Dedifferentiated amniotic fluid mesenchymal stem cell (primary cell): Measurements from ENCODE around the gene NISCH.

Source experiments
- DNase-seq: peaks from one replicate; pipeline ENCODE4 v3.0.0-alpha.2; 2016; ENCODE audit errors: extremely low spot score

Gene NISCH

DNA sequence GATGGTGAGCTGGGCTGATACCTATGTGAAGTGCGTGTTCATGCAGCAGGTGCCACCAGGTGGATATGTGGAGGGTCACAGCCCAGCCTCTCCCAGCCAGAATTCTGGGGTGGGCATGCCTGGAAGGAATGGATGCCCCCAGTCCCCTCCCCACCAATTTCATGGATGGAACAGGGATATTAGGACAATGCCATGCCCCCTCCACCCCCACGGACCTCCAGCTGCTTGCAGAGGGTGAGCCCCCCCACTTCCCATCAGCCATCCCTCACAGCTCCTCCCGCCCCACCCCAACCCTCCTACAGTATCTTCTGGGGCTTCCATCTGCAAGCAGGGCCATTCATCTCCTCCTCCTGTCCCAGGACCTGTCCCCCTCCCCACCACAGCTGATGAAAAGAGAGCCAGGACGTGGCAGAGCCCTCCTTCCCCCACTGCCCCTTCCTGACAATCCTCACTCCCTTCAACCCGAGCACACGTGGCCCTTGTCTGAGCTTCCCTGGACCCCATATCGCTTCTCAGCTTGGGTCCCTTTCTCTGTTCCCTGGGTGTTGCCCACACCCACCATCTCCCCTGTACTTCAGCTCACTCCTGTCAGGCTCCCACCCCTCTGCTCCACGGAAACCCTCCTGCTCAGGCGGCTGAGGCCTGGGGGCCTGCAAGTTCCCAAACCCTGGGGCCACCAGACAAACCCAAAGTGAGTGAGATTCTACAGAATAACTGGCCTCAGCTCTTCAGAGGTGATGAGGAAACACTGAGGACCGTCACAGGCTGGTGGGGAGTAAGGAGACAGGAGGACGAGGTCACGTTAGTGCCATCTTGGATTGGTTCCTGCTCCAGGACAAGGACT lies 7.7 kb upstream of the NISCH start:
- no peak for DNase-seq

DNA sequence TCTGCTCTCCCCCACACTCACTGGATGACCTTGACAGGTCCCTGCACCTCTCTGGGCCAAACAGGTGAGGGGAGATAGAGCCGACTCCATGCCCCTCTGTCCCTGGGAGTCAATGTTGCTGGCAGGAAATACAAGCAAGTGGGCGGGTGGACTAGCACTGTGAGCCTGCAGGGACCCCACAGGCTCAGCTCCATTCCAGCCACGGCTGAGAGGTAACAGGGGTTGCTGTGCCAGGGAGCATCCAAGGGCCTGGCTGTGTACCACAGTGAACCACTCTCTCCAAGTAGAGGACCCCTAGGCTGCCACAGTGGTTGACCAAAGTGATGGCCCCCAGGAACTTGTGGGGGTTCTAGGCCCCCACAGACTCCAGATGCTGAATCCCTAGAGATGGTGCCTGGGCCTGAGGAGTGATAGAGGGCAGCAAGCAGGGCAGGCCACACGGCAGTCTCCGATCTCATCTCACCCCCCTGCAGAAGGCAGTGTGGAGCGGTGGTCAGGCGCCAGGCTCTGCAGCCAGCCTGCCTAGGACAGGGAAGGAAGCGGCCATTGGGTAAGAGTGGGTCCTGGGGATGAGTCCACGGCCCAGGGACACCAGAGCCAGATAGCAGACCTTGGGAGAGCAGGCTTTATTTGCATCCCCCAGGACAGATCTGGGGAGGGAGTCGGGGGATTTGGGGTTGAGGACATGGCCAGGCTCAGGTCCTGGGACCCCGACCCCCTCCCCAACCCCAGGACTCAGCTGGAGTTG lies 4.7 kb upstream of the NISCH start:
- no peak for DNase-seq

DNA sequence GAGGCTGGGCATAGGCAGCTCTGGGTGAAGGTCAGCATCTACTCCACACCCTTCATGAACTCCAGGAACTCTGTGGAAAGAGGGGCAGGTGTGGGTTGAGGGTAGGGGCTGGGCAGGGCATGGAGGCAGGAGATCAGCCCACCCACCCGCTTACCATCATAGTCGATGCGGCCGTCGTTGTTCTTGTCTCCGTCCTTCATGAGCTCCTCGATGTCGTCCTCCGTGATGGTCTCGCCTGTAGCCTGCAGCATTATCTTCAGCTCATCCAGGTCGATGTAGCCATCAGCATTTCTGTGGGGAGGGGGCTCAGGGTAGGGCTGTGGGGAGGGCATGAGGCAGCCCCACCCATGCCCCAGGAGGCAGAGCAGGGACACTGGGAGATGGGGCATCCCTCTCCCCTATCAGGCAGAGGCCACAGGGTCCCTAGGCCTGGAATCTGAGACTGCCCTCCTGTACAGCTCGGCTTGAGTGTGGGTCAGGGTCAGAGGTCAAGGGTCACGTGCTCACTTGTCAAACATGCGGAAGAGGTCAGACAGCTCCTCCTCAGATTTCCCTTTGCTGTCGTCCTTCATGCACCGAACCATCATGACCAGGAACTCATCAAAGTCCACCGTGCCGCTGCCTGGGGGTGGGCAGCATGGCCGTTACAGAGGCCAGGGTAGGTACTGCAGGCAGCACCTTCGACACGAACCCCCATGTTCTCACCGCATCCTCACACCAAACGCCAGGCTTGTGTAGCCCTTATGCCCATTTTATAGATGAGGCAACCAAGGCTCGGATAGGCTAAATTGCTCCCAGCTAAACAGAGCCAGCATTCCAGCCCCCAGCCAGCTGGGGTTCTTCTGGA lies 3.9 kb upstream of the NISCH start:
- no peak for DNase-seq

DNA sequence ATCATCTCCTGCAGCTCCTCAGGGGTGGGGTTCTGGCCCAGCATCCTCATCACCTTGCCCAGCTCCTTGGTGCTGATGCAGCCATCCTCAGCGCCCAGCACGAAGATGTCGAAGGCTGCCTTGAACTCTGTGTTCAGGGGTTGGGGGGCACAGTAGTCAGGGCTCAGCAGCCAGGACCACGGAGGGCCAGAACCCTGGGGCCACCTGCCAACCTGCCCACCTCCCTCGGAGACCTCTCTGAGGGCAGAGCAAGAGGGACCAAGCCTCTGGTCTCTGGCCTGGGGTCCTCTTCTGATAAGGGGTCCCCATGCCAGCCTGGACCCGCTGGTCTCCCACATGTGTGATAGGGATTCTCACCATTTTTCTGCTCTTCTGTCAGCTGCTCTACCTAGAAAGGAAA lies 3.3 kb upstream of the NISCH start:
- no peak for DNase-seq

DNA sequence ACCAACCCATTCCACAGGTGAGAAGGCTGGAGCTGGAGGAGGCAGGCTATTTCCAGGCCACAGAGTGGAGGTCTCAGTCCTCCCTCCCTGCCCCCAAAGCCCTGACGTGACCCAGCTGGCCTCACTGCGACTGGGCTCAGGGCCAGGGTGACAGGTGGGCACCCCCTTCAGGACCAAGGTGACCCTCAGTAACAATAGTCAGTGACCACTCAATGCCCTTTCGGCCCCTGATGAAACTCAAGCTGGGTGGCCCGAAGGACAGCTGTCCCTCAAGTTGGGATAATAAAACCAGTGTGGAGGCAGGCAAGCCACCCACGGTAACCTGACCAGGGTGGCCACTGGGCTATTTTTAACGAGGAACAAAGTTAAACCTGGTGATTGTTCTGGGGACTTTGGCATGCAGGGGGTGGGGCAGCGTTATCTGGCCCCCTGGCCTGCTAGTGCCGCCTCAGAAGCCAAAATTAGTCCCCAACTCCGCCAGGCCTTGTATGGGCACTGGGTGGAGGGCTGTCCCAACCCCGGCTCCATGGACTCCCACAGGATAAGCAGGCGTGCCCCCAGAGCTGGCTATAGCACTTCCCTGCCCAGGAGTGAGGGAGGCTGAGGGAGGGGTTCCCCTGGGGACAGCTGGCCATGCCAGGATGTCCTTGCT lies 2.7 kb upstream of the NISCH start:
- DNase-seq: no peak

DNA sequence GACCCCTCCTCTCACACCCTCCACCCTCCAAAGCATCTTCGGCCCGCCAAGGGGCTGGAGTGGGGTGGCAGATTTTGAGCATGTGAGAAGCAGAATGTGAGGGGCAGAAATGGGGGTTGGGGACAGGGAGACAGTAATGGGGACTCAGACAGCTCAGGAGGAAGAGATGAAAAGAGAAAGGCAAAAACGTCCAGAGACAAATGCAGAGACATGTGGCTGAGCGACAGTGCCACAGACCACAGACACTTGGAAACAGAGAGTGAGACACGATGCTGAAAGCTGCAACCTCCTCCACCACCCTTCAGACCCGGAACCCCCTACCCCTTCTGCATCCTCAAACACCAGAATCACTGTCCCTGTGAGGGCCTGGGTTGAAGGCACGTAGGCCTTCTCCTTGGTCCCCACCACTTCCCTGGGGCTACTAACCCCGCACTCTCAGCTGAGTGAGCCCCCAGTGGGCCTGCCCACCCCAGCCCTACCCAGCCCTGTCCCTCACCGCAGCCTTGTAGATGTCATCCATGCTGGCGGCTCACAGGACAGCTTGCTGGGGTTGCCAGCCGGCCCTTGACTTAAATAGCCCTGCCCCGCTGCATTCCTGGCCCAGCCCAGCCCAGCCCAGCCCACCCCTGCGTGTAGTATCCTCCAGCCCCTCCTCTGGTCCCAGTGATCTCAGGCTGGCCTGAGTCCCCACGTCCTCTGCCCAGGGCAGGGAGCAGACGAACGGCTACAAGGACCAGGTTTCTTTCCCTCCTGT lies 1.7 kb upstream of the NISCH start, which contains the start of gene TNNC1:
Gene TNNC1 (minus strand): TSS at position 546 of the 754 bp plus-strand sequence. CDS start 26 bp downstream, at position 520.
- no peak for DNase-seq

DNA sequence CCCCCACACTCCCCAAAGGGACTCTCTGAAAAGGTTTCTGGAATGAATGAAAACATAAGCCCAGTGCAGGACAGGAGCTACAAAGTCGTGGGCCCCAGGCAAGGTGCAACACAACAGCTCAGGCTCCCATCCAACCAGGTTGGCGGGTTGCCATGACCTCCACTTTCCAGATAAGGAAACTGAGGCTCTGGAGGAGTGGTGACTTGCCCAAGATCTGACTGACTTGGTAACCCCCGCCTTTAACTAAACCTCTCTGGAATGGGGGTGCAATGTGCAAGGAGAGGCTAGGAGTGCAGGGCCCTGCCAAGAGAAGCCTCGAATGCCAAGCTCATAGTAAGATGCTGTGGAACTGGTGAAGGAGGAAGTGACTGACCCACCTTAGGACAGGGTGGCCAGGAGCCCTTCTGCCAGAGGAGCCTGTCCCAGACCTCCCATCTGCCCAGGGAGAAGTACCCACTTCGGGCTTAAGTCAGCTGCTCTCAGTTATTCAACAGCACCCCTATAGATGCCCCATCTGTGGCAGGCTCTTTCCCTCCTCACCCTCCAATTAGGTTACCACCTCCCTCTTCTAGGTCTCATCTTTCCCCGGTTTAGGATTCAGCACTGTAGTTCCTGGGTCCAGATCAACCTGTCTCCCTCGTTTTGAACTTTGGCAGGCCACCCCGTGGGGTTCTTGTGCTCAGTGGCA lies 1.0 kb upstream of the NISCH start:
- no peak for DNase-seq

DNA sequence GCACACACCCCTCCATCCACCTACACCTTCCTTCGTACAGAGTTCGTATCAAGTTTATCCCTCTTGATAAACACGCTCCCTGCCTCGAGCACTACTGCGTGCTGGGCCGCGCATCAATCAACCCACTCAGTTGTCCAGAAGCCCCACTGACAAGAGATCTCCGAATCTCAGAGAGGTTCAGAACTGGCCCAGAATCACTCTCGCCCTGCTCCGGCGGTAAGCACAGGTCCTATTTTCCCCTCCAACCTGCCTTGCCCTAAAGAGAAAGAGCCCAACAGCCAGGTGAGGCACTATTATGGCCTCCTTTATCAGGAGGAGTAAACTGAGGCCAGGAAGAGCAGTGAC lies 494 bp upstream of the NISCH start:
- DNase-seq: no peak

DNA sequence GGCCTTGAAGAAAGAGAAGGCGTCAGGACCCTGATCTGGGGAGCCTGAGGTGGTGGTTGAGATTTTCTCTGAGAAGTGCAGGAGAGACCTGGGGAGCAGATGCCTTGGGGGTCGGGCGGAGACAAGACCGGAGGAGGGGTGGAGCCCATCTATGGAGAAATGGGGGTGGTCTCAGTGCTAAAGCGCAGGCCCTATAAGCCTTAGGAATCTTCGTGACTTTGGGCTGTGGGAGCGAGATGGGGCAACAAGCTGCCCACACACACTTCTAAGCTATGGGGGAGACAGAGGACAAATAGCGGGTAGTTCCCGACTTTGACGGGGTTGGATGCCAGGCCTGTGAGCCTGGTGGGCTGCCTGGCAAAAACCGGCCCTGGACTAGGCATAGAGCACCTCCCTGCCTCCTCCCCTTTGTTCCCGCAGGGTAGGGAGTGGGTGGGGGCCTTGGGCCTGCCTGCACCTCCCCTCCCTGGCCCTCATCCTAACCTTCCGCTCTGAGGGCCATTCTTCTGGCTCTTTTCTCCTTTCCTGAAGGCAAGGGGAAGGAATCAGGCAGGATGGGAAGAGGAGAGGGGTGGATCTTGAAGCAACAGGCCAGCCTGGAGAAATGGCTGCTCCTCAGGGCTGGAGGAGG lies 880 bp downstream of the NISCH start:
- DNase-seq: no peak

DNA sequence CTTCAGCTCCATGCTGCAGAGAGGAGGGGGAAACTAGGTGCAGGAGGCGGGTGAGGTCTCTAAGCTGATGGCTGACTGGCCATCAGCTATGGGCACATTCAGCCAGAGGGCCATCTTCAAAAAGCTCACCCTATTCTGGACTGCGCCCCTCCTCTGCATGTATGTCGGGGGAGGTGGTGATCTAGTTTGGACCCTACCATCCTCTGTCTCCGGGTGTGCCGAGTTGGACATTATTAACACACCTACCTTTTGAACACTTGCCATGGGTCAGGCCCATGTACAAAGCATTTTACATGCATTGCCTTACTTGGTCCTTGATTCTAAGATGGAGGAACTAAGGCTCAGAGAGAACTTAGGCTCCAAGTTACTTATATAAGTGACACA lies 1.4 kb downstream of the NISCH start:
- no peak for DNase-seq

DNA sequence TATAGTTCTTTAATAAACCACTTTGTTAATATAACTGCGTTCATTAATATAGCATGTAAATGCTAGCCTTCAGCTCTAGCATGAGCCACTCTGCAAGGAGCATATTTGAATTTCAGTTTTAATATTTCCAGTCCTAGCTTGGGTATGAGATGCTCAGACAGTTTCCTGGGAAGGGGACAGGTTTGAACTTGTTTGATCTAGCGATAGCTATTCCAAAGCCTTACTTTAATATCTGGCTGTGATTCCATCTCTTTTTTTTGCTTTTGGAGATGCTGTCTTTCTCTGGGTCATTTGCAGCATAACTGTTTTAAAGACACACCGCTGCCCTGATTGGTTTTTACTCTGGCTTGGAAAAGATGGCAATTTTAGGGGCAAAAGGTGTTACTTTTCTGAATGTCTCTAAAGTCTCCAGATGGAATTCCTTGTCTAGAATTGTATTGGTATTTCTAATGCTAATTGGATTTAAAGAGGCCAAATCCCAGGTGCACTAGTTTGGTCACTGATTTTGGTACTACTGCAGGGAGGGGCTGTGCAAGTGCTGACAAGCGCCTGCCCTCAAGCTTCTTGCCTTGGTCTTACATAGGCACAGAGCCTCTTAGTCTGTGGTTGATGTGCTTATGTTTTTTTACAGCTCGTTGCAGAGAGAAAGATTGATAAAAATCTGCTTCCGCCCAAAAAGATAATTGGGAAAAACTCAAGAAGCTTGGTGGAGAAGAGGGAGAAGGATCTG lies 2.8 kb downstream of the NISCH start:
- DNase-seq: no peak

DNA sequence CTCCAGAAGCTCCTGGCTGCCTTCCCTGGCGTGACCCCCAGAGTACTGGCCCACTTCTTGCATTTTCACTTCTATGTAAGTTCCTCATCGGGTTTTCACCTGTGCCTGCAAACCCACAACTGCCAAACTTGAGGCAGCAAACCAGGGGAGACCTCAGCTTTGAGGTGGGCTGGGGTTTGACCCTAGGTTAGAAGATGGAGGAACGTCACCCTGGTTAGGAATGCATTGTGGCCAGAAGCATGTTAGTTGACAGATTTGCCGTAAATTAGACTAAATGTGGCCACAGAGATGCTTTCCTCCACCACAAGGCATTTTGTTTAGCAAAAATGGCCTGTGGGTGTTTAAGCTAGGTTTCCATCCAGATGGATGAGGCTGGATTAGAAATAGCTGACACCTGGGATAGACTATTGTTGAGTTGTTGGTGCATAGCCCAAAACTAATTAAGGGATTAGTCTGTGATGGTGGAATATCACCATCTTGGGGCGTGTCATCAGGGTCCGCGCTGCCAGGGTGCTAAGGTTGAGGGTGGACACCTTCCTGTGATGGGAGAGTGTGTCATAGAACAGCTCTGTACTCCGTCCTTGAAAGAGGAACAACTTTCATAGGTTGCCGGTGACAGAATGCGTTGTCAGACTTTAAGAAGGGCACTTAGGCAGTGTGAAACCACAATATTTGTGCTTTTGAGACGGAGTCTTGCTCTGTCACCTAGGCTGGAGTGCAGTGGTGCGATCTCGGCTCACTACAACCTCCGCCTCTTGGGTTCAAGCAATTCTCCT lies 3.6 kb downstream of the NISCH start:
- no peak for DNase-seq

DNA sequence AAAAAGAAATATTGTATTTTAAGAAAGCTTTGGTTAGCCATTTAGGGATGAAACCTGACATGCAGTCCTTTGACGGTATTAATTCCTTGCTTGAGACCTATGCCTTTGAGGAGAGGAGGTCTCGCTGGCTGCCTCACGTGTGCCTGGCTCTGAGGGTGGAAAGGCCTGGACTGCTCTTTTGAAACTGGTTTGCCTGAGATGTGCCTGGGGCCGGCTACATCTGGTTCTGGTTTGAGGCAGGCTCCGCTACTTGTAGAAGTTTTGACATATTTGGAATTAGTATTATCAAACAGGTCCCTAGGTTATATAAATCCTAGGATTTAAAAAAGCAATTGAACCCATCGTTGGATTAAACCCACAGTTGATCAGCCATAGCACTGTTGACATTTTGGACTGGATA lies 6.5 kb downstream of the NISCH start:
- DNase-seq: no peak

DNA sequence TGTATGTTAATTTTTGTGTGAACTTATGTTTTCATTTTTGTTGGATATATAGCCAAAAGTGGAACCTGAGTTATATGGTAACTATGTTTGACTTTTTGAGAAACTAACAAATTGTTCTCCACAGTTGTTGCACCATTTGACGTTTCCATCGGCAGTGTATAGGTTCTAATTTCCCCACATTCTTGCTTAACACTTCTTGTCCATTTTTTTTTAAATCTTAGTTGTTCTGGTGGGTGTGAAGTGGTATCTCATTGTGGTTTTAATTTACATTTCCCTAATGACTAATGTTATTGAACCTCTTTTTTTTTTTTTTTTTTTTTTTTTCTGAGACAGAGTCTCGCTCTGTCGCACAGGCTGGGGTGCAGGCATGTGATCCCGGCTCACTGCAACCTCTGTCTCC lies 8.0 kb downstream of the NISCH start:
- DNase-seq: no peak

DNA sequence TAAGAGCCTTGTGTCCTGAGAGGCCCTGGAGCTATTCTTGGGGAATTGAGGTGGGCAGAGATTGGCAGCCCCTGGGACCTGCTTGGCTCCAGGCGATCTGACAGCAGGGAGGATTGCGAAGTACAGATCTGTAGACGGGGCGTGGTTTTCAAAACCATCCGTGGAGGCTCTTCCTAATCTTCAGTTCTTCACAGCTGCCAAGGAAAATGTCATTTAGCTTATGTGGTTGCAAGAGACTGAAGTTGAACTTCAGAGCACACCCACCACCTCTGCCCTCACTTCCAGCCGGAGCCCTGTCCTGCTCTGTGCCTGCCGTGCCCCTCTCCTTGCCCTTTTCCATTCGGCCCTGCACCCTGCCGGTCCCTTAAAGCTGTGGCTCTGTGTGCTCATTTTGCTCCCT lies 12.9 kb downstream of the NISCH start:
- DNase-seq: peak; percentile 20

DNA sequence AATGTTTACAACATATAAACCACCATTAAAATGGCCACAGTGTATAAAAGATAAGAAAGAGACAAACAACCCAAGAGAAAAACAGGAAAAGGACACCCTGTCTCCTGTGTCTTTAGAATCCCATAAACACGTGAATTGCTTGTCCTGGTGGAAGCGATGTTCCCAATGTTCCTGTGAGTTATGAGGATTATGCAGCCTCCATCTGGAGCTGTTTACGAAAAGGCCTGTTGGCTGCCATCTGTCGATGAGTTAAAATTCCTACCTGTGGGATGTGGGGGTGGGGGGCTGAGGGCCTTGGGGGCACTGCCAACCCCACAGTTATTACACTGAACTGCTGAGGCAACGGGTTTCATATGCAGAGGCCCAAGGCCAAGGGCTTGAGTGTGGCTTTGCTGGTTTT lies 13.6 kb downstream of the NISCH start:
- no peak for DNase-seq

DNA sequence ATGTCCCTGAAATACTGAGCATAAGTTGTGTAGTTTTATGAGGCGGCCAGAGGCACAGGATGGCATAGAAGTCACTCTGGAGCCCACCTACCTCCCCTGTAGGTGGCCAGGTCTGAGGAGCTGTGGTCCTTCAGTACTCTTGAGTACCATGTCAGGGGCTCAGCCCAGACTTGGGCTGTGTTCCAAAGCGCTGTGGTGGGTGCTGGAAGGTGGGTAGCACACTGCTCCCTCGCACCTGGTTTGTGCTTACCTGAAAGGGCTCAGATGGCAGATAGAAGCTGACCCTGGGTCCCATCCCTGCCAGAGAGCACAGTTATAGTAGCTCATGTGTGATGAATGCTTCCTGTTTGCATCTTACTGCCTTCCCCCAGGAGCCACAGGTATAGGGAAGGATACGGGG lies 15.5 kb downstream of the NISCH start:
- no peak for DNase-seq

DNA sequence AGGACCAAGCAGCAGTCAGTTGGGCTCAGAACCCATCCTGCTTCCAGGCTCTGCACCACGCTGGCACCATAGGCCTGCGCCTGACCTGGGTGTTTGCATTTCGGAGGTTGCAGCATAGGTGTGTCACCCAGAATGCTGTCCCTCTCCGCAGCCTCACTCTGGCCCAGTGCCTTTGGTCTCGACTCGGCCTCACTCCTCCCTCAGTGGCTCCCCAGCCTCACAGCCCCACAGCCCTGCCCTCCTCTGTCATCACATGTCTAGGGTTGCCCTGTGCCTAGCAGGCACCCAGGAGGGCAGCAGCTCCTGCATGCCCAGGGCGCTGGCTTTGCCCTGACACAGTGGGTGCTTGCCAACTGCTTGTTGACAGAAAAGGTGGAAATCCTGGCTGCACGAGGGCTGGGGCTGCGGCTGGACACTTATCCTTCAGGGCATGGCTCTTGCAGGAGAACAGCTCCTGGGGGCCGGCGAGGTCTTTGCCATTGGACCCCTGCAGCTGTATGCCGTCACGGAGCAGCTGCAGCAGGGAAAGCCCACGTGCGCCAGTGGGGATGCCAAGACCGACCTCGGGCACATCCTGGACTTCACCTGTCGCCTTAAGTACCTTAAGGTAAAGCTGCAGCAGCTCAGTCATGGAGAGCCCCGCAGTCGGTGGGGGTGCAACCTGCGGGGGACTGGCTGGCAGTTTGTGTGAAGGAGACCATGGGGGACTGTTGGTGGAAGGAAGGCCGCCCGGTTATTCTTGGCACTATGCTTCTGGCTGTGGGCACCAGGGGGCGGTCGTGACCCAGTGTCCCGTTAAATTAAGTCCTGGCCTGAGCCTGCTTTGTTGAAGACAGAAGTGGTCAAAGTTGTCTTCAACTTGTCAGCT lies 16.2 kb downstream of the NISCH start:
- no peak for DNase-seq
